ENCODE data around the gene HAO2. TPM values are rescaled to one million over a fixed set of nuclear protein-coding genes. Genes with fewer than 3 reads are reported as not detected.
"Not testable (repeated sequence)": the region's sequence is repeated elsewhere in the genome, so short reads cannot be mapped to it uniquely, and the experiment has no call there.

The HAO2 gene
- polyA plus RNA-seq, 1 experiment: not detected

DNA sequence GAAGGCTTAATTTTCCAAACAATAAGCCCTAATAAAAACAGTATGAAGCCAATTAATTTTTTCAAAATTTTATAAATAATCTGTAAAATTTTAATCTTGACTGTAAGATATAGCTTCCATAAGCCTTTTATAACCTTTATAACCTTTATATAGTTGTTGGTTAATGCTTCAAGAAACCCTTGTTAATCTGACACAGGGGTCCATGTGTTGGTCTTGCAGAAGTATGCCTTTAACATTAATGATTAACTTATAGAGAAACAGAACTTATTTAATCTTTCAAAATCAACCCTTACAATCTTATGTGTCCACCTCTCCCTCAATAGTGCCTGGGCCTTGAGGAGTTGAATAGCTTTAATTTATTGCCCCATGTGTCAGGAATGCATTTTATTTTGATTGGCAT lies 23.2 kb upstream of the HAO2 start:
- no peak for DNase-seq (ENCODE audit: low read depth)
- CTCF ChIA-PET: interaction anchor here (0.7 kb wide), 1 partner anchor 1198 kb away, joined by 4 read pairs; no protein-coding TSS in a partner anchor
- H3K4me3 ChIP-seq (ENCODE audit: low read depth, low read length): no peak overlapping the region
- no peaks in the 10 kb centered on the region for H3K27me3 ChIP-seq (ENCODE audit: control insufficient read depth, insufficient read depth, low read length)
- H3K36me3 ChIP-seq (ENCODE audit: control insufficient read depth, insufficient read depth, low read length): no peaks in the 10 kb centered on the region
- TF ChIP-seq, protein P1, sequence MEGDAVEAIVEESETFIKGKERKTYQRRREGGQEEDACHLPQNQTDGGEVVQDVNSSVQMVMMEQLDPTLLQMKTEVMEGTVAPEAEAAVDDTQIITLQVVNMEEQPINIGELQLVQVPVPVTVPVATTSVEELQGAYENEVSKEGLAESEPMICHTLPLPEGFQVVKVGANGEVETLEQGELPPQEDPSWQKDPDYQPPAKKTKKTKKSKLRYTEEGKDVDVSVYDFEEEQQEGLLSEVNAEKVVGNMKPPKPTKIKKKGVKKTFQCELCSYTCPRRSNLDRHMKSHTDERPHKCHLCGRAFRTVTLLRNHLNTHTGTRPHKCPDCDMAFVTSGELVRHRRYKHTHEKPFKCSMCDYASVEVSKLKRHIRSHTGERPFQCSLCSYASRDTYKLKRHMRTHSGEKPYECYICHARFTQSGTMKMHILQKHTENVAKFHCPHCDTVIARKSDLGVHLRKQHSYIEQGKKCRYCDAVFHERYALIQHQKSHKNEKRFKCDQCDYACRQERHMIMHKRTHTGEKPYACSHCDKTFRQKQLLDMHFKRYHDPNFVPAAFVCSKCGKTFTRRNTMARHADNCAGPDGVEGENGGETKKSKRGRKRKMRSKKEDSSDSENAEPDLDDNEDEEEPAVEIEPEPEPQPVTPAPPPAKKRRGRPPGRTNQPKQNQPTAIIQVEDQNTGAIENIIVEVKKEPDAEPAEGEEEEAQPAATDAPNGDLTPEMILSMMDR (IDR thresholded peaks at IDR 0.05; ENCODE audit: insufficient read depth, low read depth, low read length): no peak
- POLR2A ChIA-PET: no interaction called here

DNA sequence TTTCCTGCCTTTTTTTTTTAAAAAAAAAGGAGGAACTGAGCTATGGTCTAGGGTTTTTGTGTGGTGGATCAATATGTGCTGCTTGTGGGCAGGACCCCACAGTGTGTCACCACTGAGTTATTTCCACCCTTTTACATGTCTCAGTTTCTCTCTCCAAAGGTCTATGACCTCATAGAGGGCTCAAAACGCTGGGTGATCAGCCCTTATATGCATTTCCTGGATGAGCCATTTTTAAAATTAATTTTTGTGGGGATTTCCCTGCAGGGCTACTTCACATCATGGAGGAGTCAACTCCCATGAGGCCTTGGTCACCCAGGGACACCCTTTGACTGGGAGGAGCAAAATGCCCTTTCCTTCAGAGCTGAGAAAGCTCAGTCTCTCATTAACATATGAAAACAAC lies 20.7 kb upstream of the HAO2 start:
- H3K4me3 ChIP-seq (ENCODE audit: low read depth, low read length): no peak overlapping the region
- no peaks in the 10 kb centered on the region; the same call in 1 of the 2 replicates for H3K27me3 ChIP-seq (ENCODE audit: control insufficient read depth, insufficient read depth, low read length)
- no peak for DNase-seq (ENCODE audit: low read depth)
- TF ChIP-seq, protein P1 (IDR thresholded peaks at IDR 0.05; ENCODE audit: insufficient read depth, low read depth, low read length): no peak
- no peaks in the 10 kb centered on the region for H3K36me3 ChIP-seq (ENCODE audit: control insufficient read depth, insufficient read depth, low read length)
- POLR2A ChIA-PET: no interaction called here
- CTCF ChIA-PET: interaction anchor here (0.6 to 1.1 kb wide), 2 partner anchors 19 to 204 kb away, joined by 4 read pairs; no protein-coding TSS in a partner anchor

DNA sequence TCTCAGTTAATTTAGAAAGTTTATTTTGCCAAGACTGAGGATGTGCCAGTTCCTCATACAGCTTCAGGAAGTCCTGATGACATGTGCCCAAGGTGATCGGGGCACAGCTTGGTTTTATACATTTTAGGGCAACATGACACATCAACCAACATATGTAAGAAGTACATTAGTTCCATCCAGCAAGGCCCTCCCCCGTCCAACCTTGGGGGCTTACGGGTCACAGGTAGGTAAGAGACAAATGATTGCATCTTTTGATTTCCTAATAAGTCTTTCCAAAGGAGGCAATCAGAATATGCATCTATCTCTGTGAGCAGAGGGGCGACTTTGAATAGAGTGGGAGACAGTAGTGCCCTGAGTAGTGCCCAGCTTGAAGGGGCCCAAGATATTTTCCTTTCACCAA lies 19.6 kb upstream of the HAO2 start:
- no peaks in the 10 kb centered on the region for H3K36me3 ChIP-seq (ENCODE audit: control insufficient read depth, insufficient read depth, low read length)
- H3K27me3 ChIP-seq (ENCODE audit: control insufficient read depth, insufficient read depth, low read length): no peaks in the 10 kb centered on the region; the same call in 1 of the 2 replicates
- CTCF ChIA-PET: interaction anchor here (1.3 to 1.5 kb wide), 2 partner anchors 10 to 74 kb away, joined by 3 read pairs; no protein-coding TSS in a partner anchor
- no peak for DNase-seq (ENCODE audit: low read depth)
- TF ChIP-seq, protein P1 (IDR thresholded peaks at IDR 0.05; ENCODE audit: insufficient read depth, low read depth, low read length): no peak
- H3K4me3 ChIP-seq (ENCODE audit: low read depth, low read length): no peak overlapping the region
- POLR2A ChIA-PET: no interaction called here

DNA sequence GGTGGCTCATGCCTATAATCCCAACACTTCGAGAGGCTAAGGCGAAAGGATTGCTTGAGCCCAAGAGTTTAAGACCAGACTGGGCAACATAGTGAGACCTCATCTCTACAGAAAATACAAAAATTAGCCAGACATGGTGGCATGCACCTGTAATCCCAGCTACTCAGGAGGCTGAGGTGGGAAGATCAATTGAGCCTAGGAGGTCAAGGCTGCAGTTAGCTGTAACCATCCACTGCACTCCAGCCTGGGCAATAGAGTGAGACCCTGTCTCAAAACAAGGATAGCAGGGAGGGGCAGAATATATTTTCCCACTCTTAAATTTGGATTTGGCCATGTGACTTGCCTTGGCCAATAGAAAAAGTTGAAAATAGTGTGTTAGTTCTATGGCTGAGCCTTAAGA lies 17.7 kb upstream of the HAO2 start:
- H3K27me3 ChIP-seq (ENCODE audit: control insufficient read depth, insufficient read depth, low read length); POLR2A ChIA-PET; H3K4me3 ChIP-seq (ENCODE audit: low read depth, low read length); DNase-seq (ENCODE audit: low read depth); H3K36me3 ChIP-seq (ENCODE audit: control insufficient read depth, insufficient read depth, low read length): not testable (repeated sequence)
- CTCF ChIA-PET: interaction anchor here (0.7 to 1.7 kb wide), 3 partner anchors 17 to 76 kb away, joined by 3 to 7 read pairs (median 4); partner anchors contain the start of gene HAO2

DNA sequence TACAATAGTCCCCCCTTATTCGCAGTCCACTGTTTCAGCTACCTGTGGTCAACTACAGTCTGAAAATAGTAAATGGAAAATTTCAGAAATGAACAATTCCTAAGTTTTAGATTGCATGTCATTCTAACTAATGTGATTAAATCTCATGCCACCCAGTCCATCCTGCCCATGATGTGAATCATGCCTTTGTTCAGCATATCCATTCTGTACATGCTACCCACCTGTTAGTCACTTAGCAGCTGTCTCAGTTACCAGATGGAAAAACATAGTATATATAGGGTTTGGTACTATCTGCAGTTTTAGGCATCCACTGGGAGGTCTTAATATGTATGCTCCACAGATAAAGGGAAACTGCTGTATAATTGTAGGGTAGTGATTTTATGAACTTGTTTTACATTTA lies 16.6 kb upstream of the HAO2 start:
- H3K27me3 ChIP-seq (ENCODE audit: control insufficient read depth, insufficient read depth, low read length): no peaks in the 10 kb centered on the region; the same call in 1 of the 2 replicates
- CTCF ChIA-PET: interaction anchor here (0.7 to 1.7 kb wide), 2 partner anchors 77 to 89 kb away, joined by 3 to 4 read pairs; no protein-coding TSS in a partner anchor

More for the DNA sequence above, 16.6 kb upstream of the HAO2 start:
- DNase-seq (ENCODE audit: low read depth): no peak
- POLR2A ChIA-PET: no interaction called here
- Histone ChIP-seq H3K36me3 (ENCODE audit: control insufficient read depth, insufficient read depth, low read length) (no peaks in the 10 kb centered on the region), H3K4me3 (ENCODE audit: low read depth, low read length) (no peak overlapping the region)
- TF ChIP-seq, protein P1 (IDR thresholded peaks at IDR 0.05; ENCODE audit: insufficient read depth, low read depth, low read length): no peak

All from BJ (cell line).